ENCODE measurements around the gene SLC39A3.
"Not testable (repeated sequence)": the region's sequence is repeated elsewhere in the genome, so short reads cannot be mapped to it uniquely, and the experiment has no call there.

SLC39A3 gene

GRCh38 chr19:2721570-2722540 lies 18.0 kb downstream of the SLC39A3 start:
- DNase-seq, result no peak

DNA sequence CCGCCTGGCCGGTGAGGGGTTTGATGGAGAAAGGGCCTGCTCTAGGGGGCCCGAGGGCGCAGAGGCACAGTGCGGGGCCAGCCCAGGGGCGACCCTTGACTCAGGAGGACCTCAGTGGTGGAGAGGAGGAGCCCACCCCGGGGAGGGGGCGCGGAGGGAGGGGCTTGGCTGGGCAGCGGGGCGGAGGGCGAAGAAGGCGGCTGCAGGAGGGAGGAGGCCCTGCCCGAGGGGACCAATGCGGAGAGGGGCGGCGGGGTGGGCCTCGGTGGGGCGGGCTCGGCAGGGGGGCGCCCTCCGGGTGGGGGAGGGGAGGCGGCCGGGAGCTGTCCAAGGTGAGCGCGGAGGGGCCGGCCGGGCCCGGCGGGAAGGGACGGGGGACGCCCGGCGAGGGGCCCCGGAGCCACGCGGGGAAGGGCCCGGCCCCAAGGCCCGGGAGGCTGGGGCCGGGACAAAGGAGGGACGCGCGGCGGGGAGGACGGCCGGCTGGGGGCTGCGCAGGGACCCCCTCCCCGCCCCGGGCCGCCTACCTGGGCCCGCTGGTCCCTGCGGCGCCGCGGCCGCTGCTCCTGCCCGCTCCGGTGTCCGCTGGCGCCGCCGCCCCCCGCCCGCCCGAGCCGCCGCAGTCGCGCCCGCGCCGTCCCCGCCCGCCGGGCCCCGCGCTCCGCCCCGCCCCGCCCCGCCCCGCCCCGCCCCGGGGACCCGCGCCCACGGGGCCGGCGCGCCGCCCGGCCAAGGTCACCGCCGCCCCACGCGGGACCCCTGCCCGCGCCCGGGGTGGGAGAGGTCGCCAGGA lies 18.8 kb downstream of the SLC39A3 start, which contains the start of gene DIRAS1:
TSS of gene DIRAS1 (minus strand) at position 596 of the 793 bp plus-strand sequence. CDS start 3,566 bp downstream, outside the sequence.
- DNase-seq, result no peak

DNA sequence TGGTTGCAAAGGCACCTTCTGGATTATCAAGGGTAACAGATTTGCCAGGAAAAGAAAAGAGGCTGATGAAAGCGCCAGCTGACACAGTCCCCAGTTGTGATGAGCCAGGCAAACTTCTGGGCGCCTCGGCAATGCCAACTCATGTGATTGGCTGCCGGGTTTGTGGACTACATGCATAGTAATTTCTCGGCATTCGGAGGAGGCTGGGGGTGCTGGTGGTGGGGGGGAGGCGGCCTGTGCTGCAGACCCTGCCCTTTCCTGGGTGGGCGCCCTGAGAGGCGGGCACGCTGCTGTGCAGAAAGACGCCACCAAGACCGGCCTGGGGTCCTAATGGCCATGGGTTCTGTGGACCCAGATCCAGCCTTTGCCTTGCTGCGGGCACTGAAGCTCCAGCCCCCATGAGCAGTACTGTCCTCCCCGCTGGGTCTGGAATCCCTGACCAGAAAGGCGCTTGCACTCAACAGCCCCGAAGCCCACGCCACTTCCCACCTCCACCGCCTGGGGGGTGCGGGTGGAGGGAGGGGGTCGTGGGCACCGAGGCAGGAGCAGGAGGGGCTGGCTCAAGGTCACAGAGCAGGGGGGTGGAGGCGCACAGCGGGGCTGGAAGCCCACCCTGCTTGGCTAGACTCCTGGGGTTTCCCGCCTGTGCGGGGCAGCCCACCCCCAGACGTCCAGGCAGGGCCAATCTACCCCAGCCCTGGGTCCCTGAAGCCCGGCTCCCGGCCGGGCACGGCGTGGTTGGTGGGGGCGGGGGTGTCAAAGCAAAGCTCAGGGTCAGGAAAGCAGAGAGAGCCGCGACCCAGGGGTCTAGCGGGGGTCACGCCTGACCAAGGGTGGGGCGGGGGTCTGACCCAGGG lies 19.7 kb downstream of the SLC39A3 start:
- no peak for DNase-seq

- no peak for DNase-seq
Observed at GRCh38 chr19:2719232-2719735, 20.5 kb downstream of the SLC39A3 start.

GRCh38 chr19:2717638-2718541 lies 21.9 kb downstream of the SLC39A3 start:
- no peak for DNase-seq

- no peak for DNase-seq
Observed at GRCh38 chr19:2716722-2717637, 22.8 kb downstream of the SLC39A3 start.

GRCh38 chr19:2716275-2716650 lies 23.6 kb downstream of the SLC39A3 start:
- DNase-seq, result no peak

- no peak for DNase-seq
Observed at GRCh38 chr19:2715470-2716274, 24.1 kb downstream of the SLC39A3 start.

DNA sequence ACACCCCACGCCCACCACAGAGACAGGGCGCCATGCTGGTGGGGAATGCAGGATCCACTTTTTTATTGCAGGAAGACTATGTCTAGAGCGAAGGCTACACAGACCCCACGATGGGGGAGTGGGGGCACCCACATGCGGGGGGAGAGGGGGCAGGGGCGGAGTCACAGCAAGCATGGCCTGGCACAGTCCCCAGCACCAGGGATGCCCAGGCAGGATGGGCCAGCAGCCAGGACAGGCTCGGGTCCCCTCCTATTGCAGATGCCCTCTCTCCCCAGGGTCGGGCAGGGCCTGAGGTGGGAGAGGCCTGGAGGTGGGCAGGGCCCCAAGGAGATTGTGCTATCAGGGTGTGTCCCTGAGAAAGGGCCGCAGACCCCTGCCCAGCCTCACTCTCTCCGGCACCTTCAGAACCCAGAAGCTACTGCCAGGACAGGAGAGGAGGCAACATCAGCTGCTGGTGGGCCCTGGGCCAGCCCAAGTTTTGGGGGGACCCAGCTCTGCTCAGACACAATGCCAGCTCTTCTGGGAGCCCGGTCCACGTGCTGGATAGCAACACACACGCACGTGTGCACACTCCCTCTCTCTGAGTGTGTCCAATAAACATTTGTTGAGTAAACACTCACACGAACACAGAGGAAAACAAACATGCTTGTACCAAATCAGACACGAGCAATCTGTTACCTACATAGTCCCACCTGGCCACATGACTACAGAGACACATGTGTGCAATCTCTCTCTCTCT lies 25.1 kb downstream of the SLC39A3 start:
- DNase-seq, result no peak

- DNase-seq, result not testable (repeated sequence)
Observed at GRCh38 chr19:2714102-2714501, 25.7 kb downstream of the SLC39A3 start.

DNA sequence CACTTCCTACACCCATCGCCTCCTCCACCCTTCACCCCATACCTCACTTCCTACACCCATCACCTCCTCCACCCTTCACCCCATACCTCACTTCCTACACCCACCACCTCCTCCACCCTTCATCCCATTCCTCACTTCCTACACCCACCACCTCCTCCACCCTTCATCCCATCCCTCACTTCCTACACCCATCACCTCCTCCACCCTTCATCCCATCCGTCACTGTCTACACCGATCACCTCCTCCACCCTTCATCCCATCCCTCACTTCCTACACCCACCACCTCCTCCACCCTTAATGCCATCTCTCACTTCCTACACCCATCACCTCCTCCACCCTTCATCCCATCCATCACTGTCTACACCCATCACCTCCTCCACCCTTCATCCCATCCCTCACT lies 26.6 kb downstream of the SLC39A3 start:
- not testable (repeated sequence) for DNase-seq

DNA sequence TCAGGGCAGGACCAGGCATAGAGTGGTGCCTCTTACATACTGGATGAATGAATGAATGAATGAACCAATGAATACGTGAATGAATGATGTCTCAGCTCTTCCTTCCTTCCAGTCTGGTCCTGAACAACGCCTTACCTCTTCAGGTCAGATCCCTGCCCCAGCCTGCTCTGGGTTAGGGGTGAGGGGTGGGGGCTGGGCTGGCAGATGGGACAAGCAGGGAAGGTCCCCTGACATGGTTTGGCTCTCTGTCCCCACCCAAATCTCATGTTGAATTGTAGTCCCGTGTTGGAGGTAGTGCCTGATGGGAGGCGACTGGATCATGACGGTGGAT lies 28.0 kb downstream of the SLC39A3 start:
- no peak for DNase-seq

GRCh38 chr19:2711172-2711874 lies 28.5 kb downstream of the SLC39A3 start:
- no peak for DNase-seq

DNA sequence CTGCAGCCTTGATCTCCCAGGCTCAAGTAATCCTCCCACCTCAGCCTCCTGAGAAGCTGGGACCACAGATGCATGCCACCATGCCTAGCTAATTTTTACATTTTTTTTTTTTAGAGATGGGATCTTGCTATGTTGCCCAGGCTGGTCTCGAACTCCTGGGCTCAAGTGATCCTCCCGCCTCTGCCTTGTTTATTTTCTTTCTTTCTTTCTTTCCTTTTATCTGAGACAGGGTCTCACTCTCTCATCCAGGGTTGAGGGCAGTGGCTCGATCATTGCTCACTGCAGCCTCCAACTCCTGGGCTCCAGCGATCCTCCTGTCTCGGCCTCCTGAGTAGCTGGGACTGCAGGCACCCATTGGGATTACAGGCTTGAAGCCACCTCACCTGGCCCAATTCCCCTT lies 33.6 kb downstream of the SLC39A3 start:
- no peak for DNase-seq

DNA sequence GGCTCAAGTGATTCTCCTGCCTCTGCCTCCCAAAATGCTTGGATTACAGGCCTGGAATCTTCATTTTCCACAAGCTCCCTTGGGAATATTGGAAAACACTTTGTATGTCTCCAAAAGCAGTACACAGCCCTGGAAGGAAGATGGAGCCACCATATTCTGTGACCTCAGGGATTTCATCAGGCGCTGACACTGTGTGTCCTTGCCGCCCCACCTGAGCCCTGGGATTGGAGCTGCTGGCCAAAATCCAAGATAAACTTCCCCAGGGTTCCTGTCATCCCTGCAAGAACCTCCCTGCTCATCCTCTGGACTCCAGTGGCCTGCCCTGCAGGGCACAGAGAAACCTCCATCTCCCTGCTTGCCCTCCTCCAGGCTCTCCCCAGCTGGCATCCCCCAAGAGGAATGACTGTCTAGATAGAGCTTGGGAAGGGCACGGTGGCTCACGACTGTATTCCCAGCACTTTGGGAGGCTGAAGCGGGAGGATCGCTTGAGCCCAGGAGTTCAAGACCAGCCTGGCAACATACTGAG lies 36.1 kb downstream of the SLC39A3 start:
- DNase-seq, result no peak

DNA sequence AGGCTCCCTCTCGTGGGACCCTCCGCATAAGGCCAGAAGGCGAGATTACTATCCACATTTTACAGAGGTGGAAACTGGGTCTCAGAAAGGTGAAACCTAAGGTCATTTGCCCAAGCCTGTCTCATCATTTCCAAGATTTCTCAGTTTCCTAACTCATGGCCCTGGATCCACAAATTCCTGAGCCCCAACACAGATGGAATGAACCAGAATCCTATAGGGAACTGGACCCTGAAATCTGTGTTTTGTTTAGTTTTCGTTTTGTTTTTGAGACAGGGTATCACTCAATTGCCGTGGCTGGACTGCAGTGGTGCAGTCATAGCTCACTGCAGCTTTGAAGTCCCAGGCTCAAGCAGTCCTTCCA lies 36.8 kb downstream of the SLC39A3 start:
- DNase-seq, result no peak

- peak; percentile 46 for DNase-seq
Observed at GRCh38 chr19:2702170-2703076, 37.4 kb downstream of the SLC39A3 start, which contains the start of gene GNG7. Gene GNG7, minus strand, starts transcription at chr19:2702694. Its CDS starts 182,006 bp downstream, at chr19:2520688.

All from NCI-H1694 (cell line).